ENCODE data around the gene KLHL12.

DNA sequence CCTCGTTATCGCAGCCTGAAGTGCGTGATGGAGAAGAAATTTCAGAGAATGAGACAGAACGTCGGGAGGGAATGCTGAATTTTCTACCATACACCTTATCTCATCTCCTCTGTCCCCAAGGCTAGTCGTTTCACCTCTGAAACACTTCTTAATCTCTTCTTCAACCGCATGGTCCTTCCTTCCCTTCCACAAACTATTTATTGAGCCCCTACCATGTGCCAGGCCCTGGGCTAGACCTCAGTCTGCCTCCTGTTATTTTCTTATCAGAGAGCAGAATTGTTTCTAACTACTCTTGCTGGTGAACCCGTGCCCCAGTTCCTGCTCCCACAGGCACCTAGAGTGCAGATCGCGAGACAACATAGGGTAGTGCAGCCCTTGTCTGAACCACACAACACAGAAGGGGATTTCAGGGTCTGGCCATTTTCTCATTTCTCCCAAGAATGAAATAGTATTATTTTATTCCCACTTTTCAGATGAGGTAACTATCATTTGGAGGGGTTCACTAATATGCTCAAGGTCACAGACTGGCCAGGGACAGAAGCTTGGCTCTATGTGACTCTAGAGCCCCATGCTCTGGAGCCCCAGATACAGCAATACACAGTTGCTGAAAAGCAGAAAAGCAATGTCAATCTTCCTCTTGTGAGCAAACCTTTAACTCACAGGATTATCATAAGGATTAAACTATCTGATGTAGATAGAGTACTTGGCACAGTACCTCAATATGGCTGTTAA, 31.7 kb upstream of the KLHL12 start:
- TF ChIP-seq ZNF565 (CRISPR knock-in tag; conservative IDR thresholded peaks at IDR 0.05; ENCODE audit: low read depth) (no peak), CSDC2 (CRISPR knock-in tag; IDR thresholded peaks at IDR 0.05) (no peak), CREB5 (CRISPR knock-in tag; IDR thresholded peaks at IDR 0.05; ENCODE audit: low read depth) (no peak), ZNF70 (CRISPR knock-in tag; IDR thresholded peaks at IDR 0.05) (no peak), RARB (CRISPR knock-in tag; IDR thresholded peaks at IDR 0.05) (no peak), ZFP3 (CRISPR knock-in tag; IDR thresholded peaks at IDR 0.05) (no peak), OSR1 (CRISPR knock-in tag; IDR thresholded peaks at IDR 0.05) (no peak), ZC3H10 (CRISPR knock-in tag; IDR thresholded peaks at IDR 0.05) (no peak)
- TF ChIP-seq, protein P1, sequence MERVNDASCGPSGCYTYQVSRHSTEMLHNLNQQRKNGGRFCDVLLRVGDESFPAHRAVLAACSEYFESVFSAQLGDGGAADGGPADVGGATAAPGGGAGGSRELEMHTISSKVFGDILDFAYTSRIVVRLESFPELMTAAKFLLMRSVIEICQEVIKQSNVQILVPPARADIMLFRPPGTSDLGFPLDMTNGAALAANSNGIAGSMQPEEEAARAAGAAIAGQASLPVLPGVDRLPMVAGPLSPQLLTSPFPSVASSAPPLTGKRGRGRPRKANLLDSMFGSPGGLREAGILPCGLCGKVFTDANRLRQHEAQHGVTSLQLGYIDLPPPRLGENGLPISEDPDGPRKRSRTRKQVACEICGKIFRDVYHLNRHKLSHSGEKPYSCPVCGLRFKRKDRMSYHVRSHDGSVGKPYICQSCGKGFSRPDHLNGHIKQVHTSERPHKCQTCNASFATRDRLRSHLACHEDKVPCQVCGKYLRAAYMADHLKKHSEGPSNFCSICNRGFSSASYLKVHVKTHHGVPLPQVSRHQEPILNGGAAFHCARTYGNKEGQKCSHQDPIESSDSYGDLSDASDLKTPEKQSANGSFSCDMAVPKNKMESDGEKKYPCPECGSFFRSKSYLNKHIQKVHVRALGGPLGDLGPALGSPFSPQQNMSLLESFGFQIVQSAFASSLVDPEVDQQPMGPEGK (CRISPR knock-in tag; IDR thresholded peaks at IDR 0.05; ENCODE audit: borderline replicate concordance) = no peak

Measured in SK-N-SH treated with all-trans-retinoic acid at 6 μM for 48 hours (cell line).